GM21360 (cell line): ENCODE results near the gene B4GALT6.
A peak's percentile ranks its signal among the peaks of the same experiment; 100 is the strongest.

Experiments used
- ATAC-seq: cut with Tn5 transposase; IDR thresholded peaks from one replicate; pipeline ENCODE4 v1.9.1; 2021; ENCODE audit warnings: mild to moderate bottlenecking, moderate library complexity; ENCODE audit not compliant: unreplicated experiment

The B4GALT6 gene

DNA sequence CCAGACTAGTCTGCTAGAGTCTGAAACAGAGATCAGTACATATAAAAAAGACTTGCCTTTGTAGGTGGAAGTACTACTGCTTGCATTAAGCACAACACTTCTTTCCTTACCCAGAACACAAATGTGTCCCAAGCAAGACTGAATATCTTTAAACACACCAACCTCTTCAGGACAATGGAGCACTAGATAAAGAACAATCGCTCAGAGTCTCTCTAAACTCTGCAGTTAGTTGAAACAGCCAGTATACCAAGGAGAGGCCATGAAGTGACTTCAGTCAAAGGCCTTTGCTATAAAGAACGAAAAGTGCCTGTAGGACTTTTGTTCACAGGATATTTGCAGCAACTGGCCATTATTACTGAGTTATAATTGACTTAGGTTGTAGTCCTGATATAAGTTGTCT, 9.9 kb upstream of the B4GALT6 start:
- ATAC-seq = no peak

DNA sequence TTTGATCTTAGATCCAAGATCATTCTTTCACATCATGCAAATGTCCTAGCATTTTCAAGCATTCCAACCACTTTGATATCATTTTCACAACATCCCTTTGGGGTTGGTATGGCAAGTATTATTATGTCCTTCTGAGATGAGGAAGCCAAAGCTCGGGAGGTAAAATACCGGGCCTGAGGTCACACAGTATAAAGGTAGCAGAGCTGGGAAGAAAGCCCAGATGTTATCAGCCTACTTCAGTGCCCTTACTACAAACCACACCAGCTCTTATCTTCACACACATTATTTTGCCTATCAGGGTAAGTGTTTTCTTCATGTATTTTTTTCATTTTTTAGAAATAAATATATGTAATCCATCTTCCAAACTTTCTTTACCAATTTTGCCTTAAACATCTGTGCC, 4.2 kb upstream of the B4GALT6 start:
- ATAC-seq = no peak

DNA sequence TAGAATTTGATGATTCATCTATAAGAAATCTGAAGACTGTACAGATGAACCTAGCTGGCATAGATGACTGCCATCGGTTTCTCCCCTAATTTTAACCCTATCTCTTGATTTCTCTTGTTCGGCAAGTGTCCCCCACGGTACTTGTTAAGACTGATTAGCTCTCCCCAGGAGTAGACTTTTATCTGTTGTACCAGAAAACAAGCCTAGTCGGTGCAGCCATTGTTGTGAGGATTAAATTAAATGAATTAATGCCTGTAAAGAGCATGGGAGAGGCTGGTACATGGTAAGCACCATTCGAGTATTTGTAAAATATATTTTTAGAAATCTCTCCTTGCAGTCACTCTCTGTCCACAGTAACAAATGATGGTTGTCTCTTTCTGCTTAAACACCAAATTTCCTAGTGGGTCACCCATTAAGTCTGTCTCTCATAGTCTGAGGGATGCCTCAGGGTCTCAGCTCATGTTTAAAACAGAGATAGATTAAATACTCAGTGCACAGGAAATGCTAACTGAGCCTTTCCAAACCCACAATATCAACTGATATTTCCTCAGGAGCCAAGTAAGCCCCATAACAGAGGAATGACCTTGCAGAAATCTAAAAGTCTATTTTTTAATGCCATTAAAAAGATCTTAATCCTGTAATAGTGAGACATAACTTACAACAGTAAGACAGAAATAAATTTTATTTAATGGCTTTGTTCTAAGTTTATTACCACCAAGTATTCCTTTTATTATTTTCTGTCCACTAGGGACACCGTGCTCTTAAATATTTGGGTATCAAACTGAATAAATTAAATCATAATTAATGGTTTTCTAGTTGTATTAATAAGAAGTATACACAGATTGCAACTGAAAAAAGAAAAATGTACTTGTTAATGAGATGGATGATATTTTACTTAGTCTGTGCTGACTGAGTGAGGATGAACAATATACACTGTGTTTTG, 2.9 kb upstream of the B4GALT6 start:
- ATAC-seq = no peak

DNA sequence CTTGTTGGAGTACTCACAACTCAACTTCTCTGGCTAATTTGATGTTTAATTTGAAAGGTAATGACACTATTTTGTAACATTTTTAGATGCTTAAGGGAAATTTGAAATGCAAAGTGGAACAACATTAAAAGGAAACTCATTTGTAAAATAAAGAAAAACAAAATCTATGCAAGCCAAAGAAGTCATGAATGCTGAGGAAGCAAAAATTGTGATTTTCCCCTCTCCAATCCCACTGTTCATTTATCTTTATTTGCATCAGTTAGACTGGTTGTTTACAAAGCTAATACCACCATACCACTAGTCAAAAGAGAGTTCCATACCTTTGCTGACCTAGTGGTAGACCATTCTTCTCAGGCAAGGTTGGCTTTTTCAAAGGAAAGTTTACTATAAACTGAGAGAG, 2.2 kb upstream of the B4GALT6 start:
- ATAC-seq = no peak

GRCh38 chr18:31685097-31686082, 1.0 kb upstream of the B4GALT6 start:
- ATAC-seq = peak; percentile 72

GRCh38 chr18:31683968-31684278, 458 bp downstream of the B4GALT6 start:
- no peak for ATAC-seq

- no peak for ATAC-seq
Measured at GRCh38 chr18:31683106-31683505, 1.3 kb downstream of the B4GALT6 start.

GRCh38 chr18:31680831-31681568, 3.4 kb downstream of the B4GALT6 start:
- ATAC-seq = no peak

DNA sequence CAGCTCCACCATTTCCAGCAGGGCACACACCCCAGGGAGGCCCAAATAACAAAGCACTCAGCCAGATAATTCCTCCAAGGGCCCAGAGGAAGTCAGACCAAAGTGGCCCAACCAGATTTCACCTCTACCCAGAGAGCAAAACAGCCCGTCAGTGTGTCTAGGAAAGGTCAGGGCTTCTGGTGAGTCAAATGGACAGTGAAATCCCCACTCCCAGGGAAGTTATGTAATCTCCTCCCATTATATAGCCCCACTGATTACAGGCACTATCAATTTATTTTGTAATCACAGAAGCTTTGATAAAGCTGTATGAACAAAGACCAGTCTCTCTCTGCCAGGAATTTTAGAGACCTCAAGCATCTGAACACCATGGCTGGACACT, 4.0 kb downstream of the B4GALT6 start:
- ATAC-seq = no peak

DNA sequence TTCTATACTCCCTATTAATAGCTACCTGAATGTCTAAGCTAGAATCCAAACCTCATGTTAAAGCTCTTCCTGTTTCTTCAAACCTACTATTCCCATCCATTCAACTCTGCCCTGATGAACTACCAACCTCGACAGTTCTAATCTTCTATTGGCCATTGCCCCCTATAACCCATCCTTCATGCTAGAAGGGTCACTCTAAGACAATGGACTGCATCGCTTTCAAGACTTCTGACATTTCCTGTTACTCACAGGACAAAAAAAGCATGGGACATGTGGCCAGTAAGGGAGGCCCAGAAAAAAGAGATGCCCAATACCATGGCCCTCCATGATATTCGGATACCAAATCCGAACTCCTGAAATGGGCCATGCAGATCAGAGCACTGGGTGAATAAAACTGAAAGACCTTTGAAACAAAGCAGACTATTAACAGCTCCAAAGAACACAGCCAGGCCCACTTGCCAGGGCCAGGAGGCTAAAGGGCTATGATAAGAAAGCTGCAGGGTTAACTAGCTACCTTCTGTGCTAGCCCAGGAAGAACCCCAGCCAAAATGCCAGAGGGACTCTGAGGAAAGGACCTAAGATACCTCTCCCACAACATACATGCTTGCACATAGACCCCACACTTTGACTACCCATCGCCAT, 4.5 kb downstream of the B4GALT6 start:
- no peak for ATAC-seq

- ATAC-seq = no peak
Measured at GRCh38 chr18:31679133-31679742, 5.1 kb downstream of the B4GALT6 start.

GRCh38 chr18:31678425-31678824, 6.0 kb downstream of the B4GALT6 start:
- ATAC-seq = no peak

DNA sequence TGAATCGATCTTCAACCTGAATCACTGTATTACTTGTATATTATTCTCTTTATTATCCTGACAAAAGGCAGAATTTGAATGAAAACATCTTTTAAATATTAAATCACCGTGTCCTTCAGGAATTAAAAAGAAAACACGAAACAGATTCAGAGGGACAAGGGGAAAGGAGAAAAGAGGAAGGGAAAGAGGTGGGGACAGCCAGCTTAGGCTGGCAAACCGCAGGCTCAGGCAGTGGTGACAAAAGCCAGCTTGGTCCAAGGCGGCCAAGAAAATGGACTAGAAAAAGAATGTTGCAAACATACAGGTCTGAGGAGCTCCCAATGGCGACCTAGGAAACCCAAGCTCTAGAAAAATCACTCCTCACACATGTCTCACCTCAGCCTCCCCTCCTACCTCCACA, 6.8 kb downstream of the B4GALT6 start:
- no peak for ATAC-seq

GRCh38 chr18:31675404-31675803, 9.0 kb downstream of the B4GALT6 start:
- no peak for ATAC-seq

GRCh38 chr18:31672628-31673135, 11.7 kb downstream of the B4GALT6 start:
- no peak for ATAC-seq

- no peak for ATAC-seq
Measured at GRCh38 chr18:31671951-31672350, 12.4 kb downstream of the B4GALT6 start.

DNA sequence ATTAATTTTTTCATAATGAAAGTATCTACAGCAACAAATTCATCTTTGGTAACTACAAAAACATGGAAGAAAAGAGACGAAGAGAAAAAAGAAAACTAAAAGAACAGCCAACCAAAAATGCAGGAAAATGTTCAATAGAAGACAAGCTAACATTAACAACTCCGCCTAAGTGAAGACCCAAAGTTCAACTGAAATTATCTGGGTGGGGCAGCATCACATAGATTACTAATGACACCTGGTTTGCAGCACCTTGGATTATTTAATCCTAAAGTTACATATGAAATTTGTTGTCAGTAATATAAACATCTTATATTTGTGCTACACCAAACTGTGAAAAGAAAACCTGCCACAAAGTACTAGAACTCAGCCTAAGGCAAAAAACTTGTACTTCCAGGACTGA, 14.8 kb downstream of the B4GALT6 start:
- ATAC-seq = no peak

DNA sequence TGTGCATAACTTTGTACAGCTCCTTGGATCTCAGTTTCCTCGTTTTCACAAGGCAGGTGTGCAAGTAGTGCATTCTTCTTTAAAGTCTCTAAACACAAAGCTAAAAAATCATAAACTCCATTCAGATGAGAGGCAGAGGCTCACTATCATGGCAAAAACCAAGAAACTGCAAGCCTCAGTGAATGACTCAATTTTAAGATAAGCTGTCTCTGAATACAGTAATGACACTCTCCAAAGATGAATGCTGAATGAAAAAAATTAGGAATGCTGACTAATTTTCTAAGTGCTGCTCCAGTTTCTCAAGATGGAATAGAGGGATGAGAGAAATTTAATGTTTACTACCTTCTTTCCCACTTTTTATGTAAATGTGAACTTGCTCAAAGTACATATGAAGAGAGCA, 17.2 kb downstream of the B4GALT6 start:
- ATAC-seq = no peak

GRCh38 chr18:31666055-31666454, 18.3 kb downstream of the B4GALT6 start:
- ATAC-seq = no peak

- no peak for ATAC-seq
Measured at GRCh38 chr18:31664101-31664500, 20.3 kb downstream of the B4GALT6 start.
